ENCODE results near the gene PTGER1.

DNA sequence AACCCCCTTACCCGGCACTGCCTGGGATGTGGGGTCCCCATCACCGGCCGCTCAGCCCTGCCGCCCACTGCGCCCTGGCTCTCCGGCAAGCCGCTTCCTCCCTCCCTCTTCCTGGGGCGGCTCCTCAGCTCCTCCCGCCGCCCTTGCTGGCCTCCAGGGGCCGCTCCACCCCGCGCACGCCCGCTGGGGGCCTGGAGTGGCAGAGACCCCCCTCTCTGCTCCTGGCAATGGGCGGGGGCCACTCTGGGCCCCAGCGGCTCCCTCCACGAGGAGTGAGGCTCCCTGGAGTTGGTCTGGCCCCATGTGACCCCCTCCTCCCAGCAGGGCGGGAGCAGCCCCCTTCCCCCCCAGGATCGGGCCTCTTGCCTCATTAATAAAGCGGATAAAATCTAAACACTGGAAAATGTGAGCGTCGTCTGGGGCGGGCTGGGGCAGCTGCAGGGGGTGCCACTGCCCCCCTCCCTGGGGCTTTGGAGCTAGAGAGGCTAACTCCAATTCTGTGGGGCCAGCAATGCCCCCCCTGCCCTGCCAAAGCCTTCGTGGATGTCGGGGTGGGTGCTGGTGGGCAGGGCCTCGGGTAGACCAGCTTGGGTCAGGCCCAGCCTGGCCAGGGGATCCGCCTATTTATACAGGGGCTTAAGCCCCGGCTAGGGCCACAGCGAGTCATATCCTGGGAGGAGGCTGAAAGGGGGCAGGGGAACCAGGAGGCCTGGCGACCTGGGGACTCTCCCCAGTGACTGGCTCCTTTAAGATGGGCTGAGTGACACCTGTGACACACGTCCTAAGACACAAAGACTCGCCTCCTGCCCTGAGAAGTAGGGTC is at the start of gene PTGER1:
- TF ChIP-seq, protein P1, sequence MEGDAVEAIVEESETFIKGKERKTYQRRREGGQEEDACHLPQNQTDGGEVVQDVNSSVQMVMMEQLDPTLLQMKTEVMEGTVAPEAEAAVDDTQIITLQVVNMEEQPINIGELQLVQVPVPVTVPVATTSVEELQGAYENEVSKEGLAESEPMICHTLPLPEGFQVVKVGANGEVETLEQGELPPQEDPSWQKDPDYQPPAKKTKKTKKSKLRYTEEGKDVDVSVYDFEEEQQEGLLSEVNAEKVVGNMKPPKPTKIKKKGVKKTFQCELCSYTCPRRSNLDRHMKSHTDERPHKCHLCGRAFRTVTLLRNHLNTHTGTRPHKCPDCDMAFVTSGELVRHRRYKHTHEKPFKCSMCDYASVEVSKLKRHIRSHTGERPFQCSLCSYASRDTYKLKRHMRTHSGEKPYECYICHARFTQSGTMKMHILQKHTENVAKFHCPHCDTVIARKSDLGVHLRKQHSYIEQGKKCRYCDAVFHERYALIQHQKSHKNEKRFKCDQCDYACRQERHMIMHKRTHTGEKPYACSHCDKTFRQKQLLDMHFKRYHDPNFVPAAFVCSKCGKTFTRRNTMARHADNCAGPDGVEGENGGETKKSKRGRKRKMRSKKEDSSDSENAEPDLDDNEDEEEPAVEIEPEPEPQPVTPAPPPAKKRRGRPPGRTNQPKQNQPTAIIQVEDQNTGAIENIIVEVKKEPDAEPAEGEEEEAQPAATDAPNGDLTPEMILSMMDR (IDR thresholded peaks at IDR 0.05): peak in 2 of 7 experiments; percentile 11 to 18
- TF ChIP-seq POLR2A (IDR thresholded peaks at IDR 0.05): no peak
